Measurements from ENCODE around the gene C6orf120.

- no peak for TF ChIP-seq POLR2A (IDR thresholded peaks at IDR 0.05; ENCODE audit: low read depth)
- TF ChIP-seq EP300 (IDR thresholded peaks at IDR 0.05), result no peak
- TF ChIP-seq CTCF (IDR thresholded peaks at IDR 0.05), result no peak
- TF ChIP-seq POLR2AphosphoS5 (IDR thresholded peaks at IDR 0.05), result no peak
Measured at GRCh38 chr6:169684056-169684455, 17.9 kb upstream of the C6orf120 start.

All from esophagus muscularis mucosa (tissue), 4 donors.